Measurements from ENCODE around the gene TNNT3.

GRCh38 chr11:1881442-1882264 is 37.9 kb upstream of the TNNT3 start:
- TF ChIP-seq CTCF (IDR thresholded peaks at IDR 0.05) (no peak), POLR2AphosphoS5 (IDR thresholded peaks at IDR 0.05) (no peak), POLR2A (IDR thresholded peaks at IDR 0.05) (no peak)

All from prostate gland (tissue), 2 donors.